ENCODE results near the gene CTTNBP2NL.
"Not testable (repeated sequence)": the region's sequence is repeated elsewhere in the genome, so short reads cannot be mapped to it uniquely, and the experiment has no call there.

CTTNBP2NL gene

GRCh38 chr1:112472142-112472541 is 76.1 kb downstream of the CTTNBP2NL start:
- no peak overlapping the region for H2BK12ac ChIP-seq (ENCODE audit: low read length in 2 of 2)
- H3K27me3 ChIP-seq (ENCODE audit: control insufficient read depth in 1 of 2, insufficient read depth in 1 of 2, low read length in 2 of 2), result no peaks in the 10 kb centered on the region
- no peak overlapping the region for H3K14ac ChIP-seq (ENCODE audit: low read length in 2 of 2)
- no peaks in the 10 kb centered on the region for H3K4me1 ChIP-seq (ENCODE audit: control insufficient read depth, insufficient read depth, low read depth, low read length)
- no peak overlapping the region for H2BK5ac ChIP-seq (ENCODE audit: low read depth, low read length, poor library complexity, severe bottlenecking)
- H3K79me1 ChIP-seq (replicated peaks; ENCODE audit: low read length, poor library complexity, severe bottlenecking), result no peaks in the 10 kb centered on the region
- H4K91ac ChIP-seq (ENCODE audit: low read length), result no peak overlapping the region
- H2AK5ac ChIP-seq (ENCODE audit: low read length, severe bottlenecking), result no peak overlapping the region
- no peak overlapping the region for H3K18ac ChIP-seq (ENCODE audit: low read depth in 1 of 2, low read length in 2 of 2)
- H3K4me2 ChIP-seq (ENCODE audit: low read length, poor library complexity, severe bottlenecking), result no peak overlapping the region
- H3K36me3 ChIP-seq (ENCODE audit: control insufficient read depth in 1 of 2, insufficient read depth in 2 of 2, low read depth in 1 of 2, low read length in 2 of 2), result peaks cover 0 to 4% of the 10 kb centered on the region in 2 experiments
- H4K8ac ChIP-seq (ENCODE audit: low read length), result no peak overlapping the region
- no peak overlapping the region for H3K4ac ChIP-seq (ENCODE audit: low read depth in 1 of 2, low read length in 2 of 2)
- no peak overlapping the region for H2BK120ac ChIP-seq (ENCODE audit: low read depth, low read length)
- H2AFZ ChIP-seq (ENCODE audit: low read depth, low read length), result no peak overlapping the region
- no peak overlapping the region for H3K4me3 ChIP-seq (ENCODE audit: insufficient read depth in 1 of 2, low read depth in 1 of 2, low read length in 2 of 2)
- DNase-seq, result no peak
- no peak overlapping the region for H3K23ac ChIP-seq (ENCODE audit: low read length in 2 of 2)
- peaks cover 15% of the 10 kb centered on the region for H3K9me3 ChIP-seq (ENCODE audit: control insufficient read depth, low read length)
- H3K27ac ChIP-seq (ENCODE audit: low read length, poor library complexity, severe bottlenecking), result no peak overlapping the region
- H3K9ac ChIP-seq (ENCODE audit: low read length), result no peak overlapping the region
- no CpG with 5 or more reads among the region's 1 CpG for WGBS
- H2BK15ac ChIP-seq (ENCODE audit: low read depth, poor library complexity, severe bottlenecking), result no peak overlapping the region

- H3K4me2 ChIP-seq (ENCODE audit: low read length, poor library complexity, severe bottlenecking), result no peak overlapping the region
- no peaks in the 10 kb centered on the region for H3K4me1 ChIP-seq (ENCODE audit: control insufficient read depth, insufficient read depth, low read depth, low read length)
- H2BK15ac ChIP-seq (ENCODE audit: low read depth, poor library complexity, severe bottlenecking), result no peak overlapping the region
- no peak overlapping the region for H3K9ac ChIP-seq (ENCODE audit: low read length)
- H4K91ac ChIP-seq (ENCODE audit: low read length), result no peak overlapping the region
- H3K36me3 ChIP-seq (ENCODE audit: control insufficient read depth in 1 of 2, insufficient read depth in 2 of 2, low read depth in 1 of 2, low read length in 2 of 2), result peaks cover 0 to 4% of the 10 kb centered on the region in 2 experiments
- H4K8ac ChIP-seq (ENCODE audit: low read length), result no peak overlapping the region
- H3K27ac ChIP-seq (ENCODE audit: low read length, poor library complexity, severe bottlenecking), result no peak overlapping the region
- no peak overlapping the region for H3K14ac ChIP-seq (ENCODE audit: low read length in 2 of 2)
- no peak overlapping the region for H3K23ac ChIP-seq (ENCODE audit: low read length in 2 of 2)
- H3K27me3 ChIP-seq (ENCODE audit: control insufficient read depth in 1 of 2, insufficient read depth in 1 of 2, low read length in 2 of 2), result no peaks in the 10 kb centered on the region
- H3K4me3 ChIP-seq (ENCODE audit: insufficient read depth in 1 of 2, low read depth in 1 of 2, low read length in 2 of 2), result no peak overlapping the region
- no peak overlapping the region for H2AK5ac ChIP-seq (ENCODE audit: low read length, severe bottlenecking)
- H2BK12ac ChIP-seq (ENCODE audit: low read length in 2 of 2), result no peak overlapping the region
- H3K9me3 ChIP-seq (ENCODE audit: control insufficient read depth, low read length), result peaks cover 39% of the 10 kb centered on the region
- DNase-seq, result no peak
- no peak overlapping the region for H3K4ac ChIP-seq (ENCODE audit: low read depth in 1 of 2, low read length in 2 of 2)
- H3K18ac ChIP-seq (ENCODE audit: low read depth in 1 of 2, low read length in 2 of 2), result no peak overlapping the region
- H2BK5ac ChIP-seq (ENCODE audit: low read depth, low read length, poor library complexity, severe bottlenecking), result no peak overlapping the region
- no peak overlapping the region for H2AFZ ChIP-seq (ENCODE audit: low read depth, low read length)
- no peaks in the 10 kb centered on the region for H3K79me1 ChIP-seq (replicated peaks; ENCODE audit: low read length, poor library complexity, severe bottlenecking)
- H2BK120ac ChIP-seq (ENCODE audit: low read depth, low read length), result no peak overlapping the region
Observed at GRCh38 chr1:112477550-112477949, 81.5 kb downstream of the CTTNBP2NL start.

GRCh38 chr1:112478314-112478713 is 82.3 kb downstream of the CTTNBP2NL start:
- DNase-seq, result no peak
- H3K79me1 ChIP-seq (replicated peaks; ENCODE audit: low read length, poor library complexity, severe bottlenecking), result no peaks in the 10 kb centered on the region
- H3K4ac ChIP-seq (ENCODE audit: low read depth in 1 of 2, low read length in 2 of 2), result no peak overlapping the region
- H3K14ac ChIP-seq (ENCODE audit: low read length in 2 of 2), result no peak overlapping the region
- H3K4me1 ChIP-seq (ENCODE audit: control insufficient read depth, insufficient read depth, low read depth, low read length), result no peaks in the 10 kb centered on the region
- H2BK5ac ChIP-seq (ENCODE audit: low read depth, low read length, poor library complexity, severe bottlenecking), result no peak overlapping the region
- no peak overlapping the region for H3K27ac ChIP-seq (ENCODE audit: low read length, poor library complexity, severe bottlenecking)
- no peak overlapping the region for H3K18ac ChIP-seq (ENCODE audit: low read depth in 1 of 2, low read length in 2 of 2)
- H3K27me3 ChIP-seq (ENCODE audit: control insufficient read depth in 1 of 2, insufficient read depth in 1 of 2, low read length in 2 of 2), result no peaks in the 10 kb centered on the region
- no peak overlapping the region for H3K4me3 ChIP-seq (ENCODE audit: insufficient read depth in 1 of 2, low read depth in 1 of 2, low read length in 2 of 2)
- no peak overlapping the region for H2BK15ac ChIP-seq (ENCODE audit: low read depth, poor library complexity, severe bottlenecking)
- H3K36me3 ChIP-seq (ENCODE audit: control insufficient read depth in 1 of 2, insufficient read depth in 2 of 2, low read depth in 1 of 2, low read length in 2 of 2), result peaks cover 0 to 4% of the 10 kb centered on the region in 2 experiments
- H3K23ac ChIP-seq (ENCODE audit: low read length in 2 of 2), result no peak overlapping the region
- 100% methylated on average over 1 of the region's 1 CpG for WGBS
- no peak overlapping the region for H2BK12ac ChIP-seq (ENCODE audit: low read length in 2 of 2)
- no peak overlapping the region for H4K91ac ChIP-seq (ENCODE audit: low read length)
- no peak overlapping the region for H4K8ac ChIP-seq (ENCODE audit: low read length)
- no peak overlapping the region for H2AK5ac ChIP-seq (ENCODE audit: low read length, severe bottlenecking)
- peaks cover 39% of the 10 kb centered on the region for H3K9me3 ChIP-seq (ENCODE audit: control insufficient read depth, low read length)
- H2AFZ ChIP-seq (ENCODE audit: low read depth, low read length), result no peak overlapping the region
- H3K9ac ChIP-seq (ENCODE audit: low read length), result no peak overlapping the region
- no peak overlapping the region for H3K4me2 ChIP-seq (ENCODE audit: low read length, poor library complexity, severe bottlenecking)
- no peak overlapping the region for H2BK120ac ChIP-seq (ENCODE audit: low read depth, low read length)

- not testable (repeated sequence) for H3K4me2 ChIP-seq (ENCODE audit: low read length, poor library complexity, severe bottlenecking); H2BK12ac ChIP-seq (ENCODE audit: low read length in 2 of 2); DNase-seq; H3K4me3 ChIP-seq (ENCODE audit: insufficient read depth in 1 of 2, low read depth in 1 of 2, low read length in 2 of 2); H3K23ac ChIP-seq (ENCODE audit: low read length in 2 of 2); H2AFZ ChIP-seq (ENCODE audit: low read depth, low read length); H2BK15ac ChIP-seq (ENCODE audit: low read depth, poor library complexity, severe bottlenecking); H3K9ac ChIP-seq (ENCODE audit: low read length); H3K27me3 ChIP-seq (ENCODE audit: control insufficient read depth in 1 of 2, insufficient read depth in 1 of 2, low read length in 2 of 2); H3K4ac ChIP-seq (ENCODE audit: low read depth in 1 of 2, low read length in 2 of 2); H2BK5ac ChIP-seq (ENCODE audit: low read depth, low read length, poor library complexity, severe bottlenecking); H4K91ac ChIP-seq (ENCODE audit: low read length); H2AK5ac ChIP-seq (ENCODE audit: low read length, severe bottlenecking); H3K79me1 ChIP-seq (replicated peaks; ENCODE audit: low read length, poor library complexity, severe bottlenecking); H3K9me3 ChIP-seq (ENCODE audit: control insufficient read depth, low read length); H3K27ac ChIP-seq (ENCODE audit: low read length, poor library complexity, severe bottlenecking); H4K8ac ChIP-seq (ENCODE audit: low read length); H3K4me1 ChIP-seq (ENCODE audit: control insufficient read depth, insufficient read depth, low read depth, low read length); H3K36me3 ChIP-seq (ENCODE audit: control insufficient read depth in 1 of 2, insufficient read depth in 2 of 2, low read depth in 1 of 2, low read length in 2 of 2); H2BK120ac ChIP-seq (ENCODE audit: low read depth, low read length); H3K14ac ChIP-seq (ENCODE audit: low read length in 2 of 2); H3K18ac ChIP-seq (ENCODE audit: low read depth in 1 of 2, low read length in 2 of 2)
- WGBS, result no CpG with 5 or more reads among the region's 1 CpG
Observed at GRCh38 chr1:112486063-112486462, 90.0 kb downstream of the CTTNBP2NL start.

All from mesenchymal stem cell (in vitro differentiated cells and primary cell).